K562 (cell line): ENCODE measurements around the gene MLH3. TPM values are rescaled to one million over a fixed set of nuclear protein-coding genes. Genes with fewer than 3 reads are reported as not detected.

ENCODE experiments used
- ATAC-seq: fragments of 200-7000 bp; cut with Tn5 transposase; 3 replicates; pipeline ENCODE4 v1.9.1; 2020; ENCODE audit warnings: moderate library complexity
- BruUV-seq: library from RNA; stranded (reverse); fragments of 400-500 nt; replicated peaks from 2 replicates; lab custom pipeline; 2021; lab: Mats Ljungman, UMichigan
- CTCF ChIA-PET: fragments of 300-600 bp; formaldehyde crosslinking; extraction: SDS; loops from one replicate; lab custom pipeline; 2021; ENCODE audit warnings: low intra/inter-chr PET ratio; lab: Yijun Ruan, JAX
- POLR2A ChIA-PET: fragments of 300-600, 350-650 bp; sonication (Branson Sonifier 250); formaldehyde crosslinking; extraction: SDS; loops from one replicate; lab custom pipeline; 2021; ENCODE audit warnings: antibody characterized with exemption, inconsistent platforms; lab: Yijun Ruan, JAX
- DNase-seq, 4 experiments: peaks; one replicate each; pipeline versions ENCODE4 v3.0.0 to v3.0.0-alpha.2; 2011 to 2018; ENCODE audit warnings: low spot score in 3 of 4, mixed read lengths in 3 of 4; ENCODE audit errors: extremely low read depth in 1 of 4
- FAIRE-seq: peaks from 2 replicates; lab custom pipeline; 2011; peaks lifted over from hg19 to GRCh38; lab: Jason Lieb, UNC
- H2AFZ ChIP-seq: 2 replicates; pipeline ENCODE4 v1.6.0; 2011; ENCODE audit warnings: low read depth, low read length, control low read depth, inconsistent platforms
- H3K27ac ChIP-seq: fragments of 200-600 bp; 3 replicates; pipeline ENCODE4 v1.8.0; 2011; ENCODE audit warnings: low read depth, mild to moderate bottlenecking, control low read depth, inconsistent platforms, low read length, moderate library complexity, mixed read lengths; ENCODE audit errors: extremely low read depth
- H3K27me3 ChIP-seq, 2 experiments: fragments of 300-600 bp in 1 of 2; 2 replicates in 1 of 2; 3 replicates in 1 of 2; pipeline versions ENCODE4 v1.6.0 to v1.8.0; 2011; ENCODE audit warnings: inconsistent platforms in 2 of 2, low read length in 2 of 2, mild to moderate bottlenecking in 1 of 2, mixed read lengths in 1 of 2, moderate library complexity in 1 of 2; ENCODE audit not compliant: control insufficient read depth in 2 of 2, insufficient read depth in 2 of 2
- H3K36me3 ChIP-seq: fragments of 300-600 bp; 3 replicates; pipeline ENCODE4 v1.8.0; 2011; ENCODE audit warnings: mild to moderate bottlenecking, low read length, inconsistent platforms; ENCODE audit not compliant: control insufficient read depth, insufficient read depth
- H3K4me1 ChIP-seq, 2 experiments: fragments of 200-600 bp in 1 of 2; replicated peaks in 1 of 2; 2 replicates in 1 of 2; 3 replicates in 1 of 2; pipeline versions ENCODE4 v1.5.1 to v1.8.0; 2011; ENCODE audit warnings: inconsistent platforms in 2 of 2, low read length in 2 of 2, mild to moderate bottlenecking in 1 of 2, mixed read lengths in 1 of 2, moderate library complexity in 1 of 2; ENCODE audit not compliant: control insufficient read depth in 2 of 2, insufficient read depth in 2 of 2
- H3K4me2 ChIP-seq: 2 replicates; pipeline ENCODE4 v1.6.1; 2011; ENCODE audit warnings: low read length, control low read depth, inconsistent platforms, mixed read lengths; ENCODE audit not compliant: insufficient read depth
- H3K4me3 ChIP-seq: fragments of 200-600 bp; sonication (generic), shearing (Covaris generic); 2 replicates; pipeline ENCODE4 v1.5.1; 2016; ENCODE audit warnings: control low read depth, inconsistent platforms
- H3K79me2 ChIP-seq: fragments of 200-600 bp; 3 replicates; pipeline ENCODE4 v1.8.0; 2011; ENCODE audit warnings: low read length, inconsistent platforms; ENCODE audit not compliant: control insufficient read depth, insufficient read depth
- H3K9ac ChIP-seq, 2 experiments: 2 replicates each; pipeline versions ENCODE4 v1.6.0 to v1.6.1; 2011; ENCODE audit warnings: low read depth in 2 of 2, low read length in 2 of 2, control low read depth in 1 of 2, inconsistent platforms in 1 of 2, mild to moderate bottlenecking in 1 of 2, mixed read lengths in 1 of 2; ENCODE audit not compliant: insufficient read depth in 1 of 2
- H3K9me1 ChIP-seq: one replicate; pipeline ENCODE4 v1.6.0; 2011; ENCODE audit warnings: inconsistent platforms, mild to moderate bottlenecking, low read length, moderate library complexity; ENCODE audit not compliant: control insufficient read depth, insufficient read depth
- H3K9me3 ChIP-seq: replicated peaks from 2 replicates; pipeline ENCODE4 v1.5.1; 2011; ENCODE audit warnings: low read depth, low read length, inconsistent platforms; ENCODE audit not compliant: control insufficient read depth, insufficient read depth
- H4K20me1 ChIP-seq: replicated peaks from 2 replicates; pipeline ENCODE4 v1.6.1; 2011; ENCODE audit warnings: low read length, inconsistent platforms, mixed read lengths; ENCODE audit not compliant: control insufficient read depth, insufficient read depth
- AFF4 ChIP-seq: sonication (generic); formaldehyde crosslinking; IDR thresholded peaks from 2 replicates; pipeline ENCODE4 v1.8.0; 2023; ENCODE audit warnings: mild to moderate bottlenecking, missing genetic modification reagents
- ATF4 ChIP-seq: fragments of 450-650 bp; formaldehyde crosslinking; IDR thresholded peaks from 2 replicates; pipeline ENCODE4 v1.4.0; 2022; ENCODE audit warnings: mild to moderate bottlenecking, moderate library complexity
- CCAR2 ChIP-seq: fragments of 200-400 bp; formaldehyde crosslinking; IDR thresholded peaks from 2 replicates; pipeline ENCODE4 v1.6.1; 2017; ENCODE audit warnings: mild to moderate bottlenecking, low read depth, low read length
- IFI16 ChIP-seq: fragments of 250-450 bp; sonication (Bioruptor Pico); IDR thresholded peaks from 2 replicates; pipeline ENCODE4 v2.1.2; 2022; ENCODE audit warnings: mild to moderate bottlenecking, inconsistent platforms
- POLR2B ChIP-seq: fragments of 450-650 bp; IDR thresholded peaks from 2 replicates; pipeline ENCODE4 v1.6.1; 2018; ENCODE audit warnings: low read depth; ENCODE audit not compliant: partially characterized antibody
- PURB ChIP-seq: sonication (generic); formaldehyde crosslinking; IDR thresholded peaks from 2 replicates; pipeline ENCODE4 v1.9.0; 2021; ENCODE audit warnings: low read depth, mild to moderate bottlenecking, missing genetic modification reagents
- TCF3 ChIP-seq: sonication (generic); formaldehyde crosslinking; IDR thresholded peaks from 2 replicates; pipeline ENCODE4 v1.4.0; 2020; ENCODE audit warnings: mild to moderate bottlenecking, missing genetic modification reagents
- TEAD4 ChIP-seq, 2 experiments: sonication (generic) in 1 of 2; formaldehyde crosslinking in 1 of 2; IDR thresholded peaks; 2 replicates each; pipeline versions ENCODE4 v1.6.1 to v1.8.0; 2012 to 2022; ENCODE audit warnings: borderline replicate concordance in 1 of 2, inconsistent platforms in 1 of 2, low read length in 1 of 2, mild to moderate bottlenecking in 1 of 2, missing genetic modification reagents in 1 of 2
- ZBTB17 ChIP-seq: fragments of 450-650 bp; formaldehyde crosslinking; IDR thresholded peaks from 2 replicates; pipeline ENCODE4 v1.4.0; 2020; ENCODE audit warnings: mild to moderate bottlenecking
- ZKSCAN1 ChIP-seq: fragments of 150-350 bp; IDR thresholded peaks from 2 replicates; pipeline ENCODE4 v1.6.1; 2016; ENCODE audit warnings: low read depth, low read length
- WGBS: fragments of 100-300 bp; shearing (Covaris generic); methylation state at CpG from one replicate; pipeline ENCODE4 v1.1.6; 2016; ENCODE audit warnings: low coverage, mixed read lengths; ENCODE audit not compliant: insufficient coverage; ENCODE audit errors: missing lambda C conversion rate; 5-methylcytosine and 5-hydroxymethylcytosine counted together
- in situ Hi-C: fragments of 300-500 bp; cut with MboI; formaldehyde crosslinking; loops from 4 replicates; pipeline ENCODE4 v1.15.0; 2018; ENCODE audit warnings: inconsistent platforms, mixed read lengths
- intact Hi-C: fragments of 100-400 bp; cut with micrococcal nuclease; formaldehyde crosslinking; loops from 2 replicates; pipeline ENCODE4 v1.14.2; 2022
- polyA plus RNA-seq, 8 experiments: library from polyadenylated mRNA; depleted of rRNA in 4 of 8; stranded (reverse) in 5 of 8; unstranded in 3 of 8; fragments of >200 nt; fragmentation: Nextera tagmentation in 2 of 8; fragmentation: Illumina TruSeq in 1 of 8; extraction: Ambion mirVana in 2 of 8; extraction: Trizol in 1 of 8; gene quantifications; 2 replicates each; pipeline versions ENCODE4 v1.2.1 to v1.2.3, GENCODE V29; 2011 to 2014; ENCODE audit warnings: inconsistent platforms in 1 of 8, missing spikeins in 1 of 8
- total RNA-seq, 7 experiments: library from RNA; depleted of rRNA in 6 of 7; stranded (reverse); fragments of >200 nt in 6 of 7; fragmentation: Illumina TruSeq in 2 of 7; extraction: Trizol in 2 of 7; gene quantifications; 2 replicates each; pipeline versions ENCODE4 v1.2.1 to v1.2.3, GENCODE V29; 2011 to 2021; ENCODE audit warnings: low replicate concordance in 1 of 7

The MLH3 gene
- total and polyA plus RNA-seq, 9 of the 15 experiments (the other 6 are each of a cell fraction or from before 2014, with no cell fraction given), result 5.9 to 15.3 (median 10.7) TPM

DNA sequence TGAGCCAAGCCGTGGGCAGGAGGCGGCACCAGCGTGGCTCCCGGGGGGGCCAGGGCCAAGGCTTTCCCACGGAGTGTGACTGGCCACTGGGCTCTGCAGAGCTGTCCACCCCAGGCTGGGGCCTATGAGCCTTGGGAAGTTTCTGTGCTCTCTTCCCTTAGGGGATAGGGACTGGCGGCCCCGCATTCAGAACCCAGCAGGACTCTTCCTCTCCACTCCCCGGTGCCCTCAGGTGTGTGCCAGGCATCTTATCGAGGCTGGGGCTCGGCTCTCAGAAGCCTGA is 66.3 kb downstream of the MLH3 start:
- no peak overlapping the region for H3K4me2 ChIP-seq
- no peaks in the 10 kb centered on the region for H3K27me3 ChIP-seq
- no peak for TF ChIP-seq AFF4
- TF ChIP-seq TEAD4 (IDR thresholded peaks at IDR 0.05; ENCODE audit: low read length), result no peak
- no peak for TF ChIP-seq TEAD4 (CRISPR knock-in tag; IDR thresholded peaks at IDR 0.05; ENCODE audit: borderline replicate concordance)
- TF ChIP-seq POLR2B, result no peak
- no peak for TF ChIP-seq TCF3 (CRISPR knock-in tag)
- no peak for TF ChIP-seq CCAR2
- TF ChIP-seq ATF4 (CRISPR knock-in tag), result no peak
- no peak for TF ChIP-seq ZBTB17 (CRISPR knock-in tag)
- TF ChIP-seq PURB (CRISPR knock-in tag), result no peak
- TF ChIP-seq ZKSCAN1, result no peak
- TF ChIP-seq IFI16 (CRISPR knock-in tag), result no peak
- H3K36me3 ChIP-seq, result no peaks in the 10 kb centered on the region
- no peaks in the 10 kb centered on the region for H3K79me2 ChIP-seq
- intact Hi-C loops, result no loop called here
- H2AFZ ChIP-seq, result no peak overlapping the region
- CTCF ChIA-PET, result no interaction called here
- DNase-seq, result peak in 1 of 4 experiments; percentile 1
- H3K9me3 ChIP-seq, result no peaks in the 10 kb centered on the region
- H3K4me3 ChIP-seq, result no peak overlapping the region
- no peak for FAIRE-seq
- ATAC-seq, result no peak
- no peak overlapping the region for H3K27ac ChIP-seq
- in situ Hi-C loops, result no loop called here
- WGBS, result 56% methylated on average over 6 of the region's 10 CpGs
- POLR2A ChIA-PET, result no interaction called here
- H3K9ac ChIP-seq, result no peak overlapping the region
- H3K9me1 ChIP-seq, result no peaks in the 10 kb centered on the region
- BruUV-seq, result no TSS peak
- H4K20me1 ChIP-seq, result no peaks in the 10 kb centered on the region
- peaks cover 0 to 18% of the 10 kb centered on the region in 2 experiments; a peak in 2 of 5 replicates for H3K4me1 ChIP-seq
